ENCODE measurements around the gene IP6K3.

The IP6K3 gene

DNA sequence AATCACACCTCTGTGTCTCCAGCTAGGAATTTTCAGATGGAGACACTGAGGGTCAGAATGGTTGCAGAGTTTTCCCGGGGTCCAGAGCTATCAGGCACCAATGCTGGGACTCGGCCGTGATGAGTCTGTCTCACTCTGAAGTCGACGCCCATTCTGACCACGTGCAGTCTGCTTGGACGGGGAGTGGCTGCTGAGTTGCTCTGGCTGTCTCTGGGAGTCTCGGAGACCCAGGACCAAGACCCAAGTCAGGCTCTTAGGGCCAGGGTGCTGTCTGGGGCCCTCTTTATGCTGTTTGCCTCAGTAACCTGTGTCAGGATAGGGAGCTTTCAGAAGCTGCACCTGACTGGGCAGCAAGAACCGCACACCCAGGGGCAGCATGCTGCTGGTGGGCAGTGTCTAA lies 4.6 kb downstream of the IP6K3 start:
- H3K4me3 ChIP-seq (replicated peaks; ENCODE audit: low read depth, low read length), result no peak overlapping the region
- DNase-seq (ENCODE audit: low read depth), result no peak
- TF ChIP-seq, protein P1, sequence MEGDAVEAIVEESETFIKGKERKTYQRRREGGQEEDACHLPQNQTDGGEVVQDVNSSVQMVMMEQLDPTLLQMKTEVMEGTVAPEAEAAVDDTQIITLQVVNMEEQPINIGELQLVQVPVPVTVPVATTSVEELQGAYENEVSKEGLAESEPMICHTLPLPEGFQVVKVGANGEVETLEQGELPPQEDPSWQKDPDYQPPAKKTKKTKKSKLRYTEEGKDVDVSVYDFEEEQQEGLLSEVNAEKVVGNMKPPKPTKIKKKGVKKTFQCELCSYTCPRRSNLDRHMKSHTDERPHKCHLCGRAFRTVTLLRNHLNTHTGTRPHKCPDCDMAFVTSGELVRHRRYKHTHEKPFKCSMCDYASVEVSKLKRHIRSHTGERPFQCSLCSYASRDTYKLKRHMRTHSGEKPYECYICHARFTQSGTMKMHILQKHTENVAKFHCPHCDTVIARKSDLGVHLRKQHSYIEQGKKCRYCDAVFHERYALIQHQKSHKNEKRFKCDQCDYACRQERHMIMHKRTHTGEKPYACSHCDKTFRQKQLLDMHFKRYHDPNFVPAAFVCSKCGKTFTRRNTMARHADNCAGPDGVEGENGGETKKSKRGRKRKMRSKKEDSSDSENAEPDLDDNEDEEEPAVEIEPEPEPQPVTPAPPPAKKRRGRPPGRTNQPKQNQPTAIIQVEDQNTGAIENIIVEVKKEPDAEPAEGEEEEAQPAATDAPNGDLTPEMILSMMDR (IDR thresholded peaks at IDR 0.05; ENCODE audit: low read length, missing control alignments), result no peak

DNA sequence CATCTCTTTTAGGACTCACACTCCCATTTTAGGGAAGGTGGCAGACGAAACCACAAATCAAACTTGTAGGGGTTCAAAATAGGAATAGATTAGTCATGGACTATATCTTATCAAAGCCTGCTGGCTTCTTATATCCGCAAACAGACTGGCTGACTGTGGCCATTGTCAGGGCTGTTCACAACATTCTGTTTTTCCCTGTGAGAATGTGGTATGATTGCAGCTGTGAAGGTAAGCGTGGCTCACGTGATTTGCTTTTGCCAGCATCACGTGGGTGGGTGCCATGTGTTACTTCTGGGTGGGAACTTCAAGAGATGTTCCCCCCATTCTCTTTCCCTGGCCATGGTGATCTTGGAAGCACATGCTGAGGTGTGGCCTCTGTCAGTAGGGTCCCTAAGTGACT lies 5.9 kb downstream of the IP6K3 start:
- DNase-seq (ENCODE audit: low read depth), result no peak
- TF ChIP-seq, protein P1 (IDR thresholded peaks at IDR 0.05; ENCODE audit: low read length, missing control alignments), result no peak

DNA sequence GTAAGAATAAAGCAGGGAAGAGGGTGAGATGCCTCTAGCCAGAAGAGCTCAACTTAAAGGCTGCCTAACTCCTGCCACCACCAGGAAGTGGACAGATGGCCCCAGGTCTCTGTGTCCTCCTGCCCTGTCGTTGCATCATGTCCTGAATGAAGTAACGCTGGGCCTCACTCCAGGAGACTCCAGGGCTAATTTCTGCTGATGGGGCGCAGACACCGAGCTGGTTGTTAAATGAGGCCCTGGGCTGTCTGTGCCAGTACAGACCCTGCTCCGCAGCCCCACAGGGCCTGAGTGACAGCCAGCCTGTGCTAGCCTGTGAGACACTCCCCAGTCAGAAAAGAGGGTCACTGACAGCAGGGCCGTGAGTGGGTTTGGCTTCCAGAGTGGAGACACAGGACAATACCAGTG lies 6.5 kb downstream of the IP6K3 start:
- H3K4me3 ChIP-seq (replicated peaks; ENCODE audit: low read depth, low read length), result no peak overlapping the region
- DNase-seq (ENCODE audit: low read depth), result peak; percentile 32
- TF ChIP-seq, protein P1 (IDR thresholded peaks at IDR 0.05; ENCODE audit: low read length, missing control alignments), result no peak

More for the DNA sequence above, 5.9 kb downstream of the IP6K3 start:
- H3K4me3 ChIP-seq (replicated peaks; ENCODE audit: low read depth, low read length), result no peak overlapping the region

DNA sequence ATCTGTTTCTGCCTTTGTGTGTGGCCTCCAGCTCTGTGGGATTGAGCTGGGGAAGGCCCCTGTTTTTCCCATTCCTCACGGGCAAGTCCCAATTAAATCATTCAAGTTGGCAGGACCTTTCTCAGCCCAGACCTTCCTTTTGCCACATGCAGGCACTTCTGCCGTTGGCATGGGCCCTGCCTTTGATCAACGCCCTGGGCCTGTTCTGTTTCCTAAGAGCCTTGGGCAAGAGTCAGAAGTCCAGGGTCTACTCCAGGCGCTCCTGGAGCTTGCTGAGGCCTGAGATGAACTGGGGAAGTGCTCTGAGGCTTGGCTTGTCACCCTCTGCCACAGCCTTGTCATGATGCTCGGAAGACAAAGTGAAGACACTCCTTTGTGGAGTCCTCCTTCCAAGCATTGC lies 7.1 kb downstream of the IP6K3 start:
- TF ChIP-seq, protein P1 (IDR thresholded peaks at IDR 0.05; ENCODE audit: low read length, missing control alignments), result no peak
- DNase-seq (ENCODE audit: low read depth), result no peak
- H3K4me3 ChIP-seq (replicated peaks; ENCODE audit: low read depth, low read length), result no peak overlapping the region

DNA sequence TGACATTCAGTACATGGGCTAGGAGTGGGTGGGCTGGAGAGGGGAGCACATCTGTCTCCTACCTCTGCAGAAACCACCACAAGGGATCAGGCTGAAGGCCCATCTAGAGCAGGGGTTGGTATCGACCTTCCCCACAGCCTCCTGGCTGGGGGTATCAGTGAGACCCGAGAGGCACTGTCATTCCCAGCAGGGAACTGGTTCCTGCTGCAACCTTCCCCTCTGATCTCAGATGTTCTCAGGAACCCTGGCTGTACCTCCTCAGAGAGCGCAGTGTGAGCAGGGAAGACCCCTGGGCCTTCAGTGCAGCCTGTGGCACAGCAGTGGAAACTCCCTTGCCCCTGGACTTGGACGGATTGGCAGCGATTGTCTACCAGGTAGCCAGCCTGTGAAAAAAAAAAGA lies 7.8 kb downstream of the IP6K3 start:
- TF ChIP-seq, protein P1 (IDR thresholded peaks at IDR 0.05; ENCODE audit: low read length, missing control alignments), result no peak
- no peak overlapping the region for H3K4me3 ChIP-seq (replicated peaks; ENCODE audit: low read depth, low read length)
- DNase-seq (ENCODE audit: low read depth), result no peak

DNA sequence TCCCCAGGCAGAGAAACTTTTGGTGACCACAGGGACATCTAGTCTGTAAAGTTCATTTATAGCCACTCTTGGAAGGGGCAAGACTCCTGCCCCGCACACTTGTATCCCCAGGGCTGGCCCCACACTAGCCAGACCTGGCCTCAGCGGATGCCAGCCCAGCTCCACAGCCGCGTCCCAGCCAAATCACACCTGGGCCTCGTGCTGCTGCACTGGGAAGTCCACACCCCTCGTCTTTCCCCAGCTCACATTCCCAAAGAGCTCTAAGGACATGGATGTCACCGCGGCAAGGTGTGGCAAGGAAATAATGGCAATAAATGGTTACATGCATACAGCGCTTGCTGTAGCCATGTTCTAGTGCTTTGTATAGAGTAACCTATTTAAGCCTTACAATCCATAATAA lies 8.6 kb downstream of the IP6K3 start:
- H3K4me3 ChIP-seq (replicated peaks; ENCODE audit: low read depth, low read length), result no peak overlapping the region
- TF ChIP-seq, protein P1 (IDR thresholded peaks at IDR 0.05; ENCODE audit: low read length, missing control alignments), result no peak

DNA sequence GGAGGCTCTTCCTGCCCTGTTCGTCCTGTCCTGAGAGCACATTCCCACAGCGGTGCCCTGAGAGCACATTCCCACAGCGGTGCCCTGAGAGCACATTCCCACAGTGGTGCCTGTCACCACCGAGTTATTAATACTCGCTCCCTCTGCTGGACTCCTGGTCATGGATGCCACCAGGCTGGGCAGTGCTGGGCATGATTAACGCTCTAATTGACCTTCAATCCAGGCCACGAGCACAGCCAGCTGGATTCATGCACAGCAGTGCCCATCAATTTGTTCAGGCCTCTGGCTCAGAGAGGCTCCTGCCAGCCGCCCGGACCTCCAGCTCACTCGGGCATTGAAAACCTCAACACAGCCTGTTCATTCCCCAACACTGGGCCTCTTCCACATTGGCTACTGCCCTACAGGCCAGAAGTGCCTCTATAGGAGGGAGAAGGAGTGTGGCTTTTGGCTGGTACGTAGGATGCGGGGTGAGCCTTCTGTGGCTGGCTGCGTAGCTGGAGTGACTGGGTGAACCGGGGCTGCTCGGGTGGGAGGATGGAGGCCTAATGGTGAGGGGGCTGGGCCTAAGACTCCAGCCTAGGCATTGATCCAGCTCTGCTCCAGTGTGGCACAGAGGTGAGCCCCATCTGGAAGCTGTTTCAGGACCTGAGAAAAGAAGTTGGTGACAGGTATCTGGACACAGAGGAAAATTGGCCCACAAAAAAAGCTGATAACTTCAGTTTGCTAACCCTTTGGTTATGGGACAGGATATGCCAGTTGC lies 9.3 kb downstream of the IP6K3 start:
- no peak overlapping the region for H3K4me3 ChIP-seq (replicated peaks; ENCODE audit: low read depth, low read length)
- no peak for DNase-seq (ENCODE audit: low read depth)
- TF ChIP-seq, protein P1 (IDR thresholded peaks at IDR 0.05; ENCODE audit: low read length, missing control alignments), result no peak

More for the DNA sequence above, 8.6 kb downstream of the IP6K3 start:
- DNase-seq (ENCODE audit: low read depth), result no peak

All from fibroblast of pulmonary artery (primary cell).